SK-N-SH (cell line): ENCODE measurements around the gene ABR. TPM values are rescaled to one million over a fixed set of nuclear protein-coding genes. Genes with fewer than 3 reads are reported as not detected.

Experiments
- CTCF ChIA-PET: fragments of 300-600, 350-600 bp; formaldehyde crosslinking; extraction: SDS; loops from one replicate; lab custom pipeline; 2021; lab: Yijun Ruan, JAX
- POLR2A ChIA-PET: fragments of 350-600 bp; sonication (Branson Sonifier 250); formaldehyde crosslinking; extraction: SDS; loops from one replicate; lab custom pipeline; 2020; ENCODE audit warnings: antibody characterized with exemption, inconsistent platforms; lab: Yijun Ruan, JAX
- DNase-seq: peaks from one replicate; pipeline ENCODE4 v3.0.0; 2012
- H2AFZ ChIP-seq: fragments of 200-600 bp; sonication (generic); 2 replicates; pipeline ENCODE4 v1.8.1; 2016; ENCODE audit warnings: antibody characterized with exemption, mild to moderate bottlenecking, low read depth
- H3F3A ChIP-seq: fragments of 200-600 bp; sonication (generic); replicated peaks from 2 replicates; pipeline ENCODE3; 2016; ENCODE audit warnings: antibody characterized with exemption, mild to moderate bottlenecking; ENCODE audit not compliant: insufficient read depth
- H3K27ac ChIP-seq, 2 experiments: fragments of 200-500 bp in 1 of 2; fragments of 200-600 bp in 1 of 2; sonication (Bioruptor generic) in 1 of 2; sonication (generic), shearing (Covaris generic) in 1 of 2; 2 replicates each; pipeline versions ENCODE4 v1.5.1 to v1.6.1; 2014 to 2016; ENCODE audit warnings: low read depth in 2 of 2, inconsistent platforms in 1 of 2, low read length in 1 of 2, mild to moderate bottlenecking in 1 of 2, mixed read lengths in 1 of 2
- H3K27me3 ChIP-seq: fragments of 200-600 bp; sonication (generic), shearing (Covaris generic); 2 replicates; pipeline ENCODE4 v1.6.1; 2016; ENCODE audit warnings: mixed run types; ENCODE audit not compliant: insufficient read depth
- H3K36me3 ChIP-seq, 2 experiments: fragments of 200-500 bp in 1 of 2; fragments of 200-600 bp in 1 of 2; sonication (Bioruptor generic) in 1 of 2; sonication (generic) in 1 of 2; replicated peaks in 1 of 2; 2 replicates each; pipeline versions ENCODE3 to v1.5.1; 2014 to 2016; ENCODE audit warnings: low read length in 1 of 2, mild to moderate bottlenecking in 1 of 2; ENCODE audit not compliant: insufficient read depth in 2 of 2, control insufficient read depth in 1 of 2
- H3K4me1 ChIP-seq, 2 experiments: fragments of 200-500 bp in 1 of 2; fragments of 200-600 bp in 1 of 2; sonication (Bioruptor generic) in 1 of 2; sonication (generic), shearing (Covaris generic) in 1 of 2; 2 replicates each; pipeline versions ENCODE4 v1.5.1 to v1.6.1; 2014 to 2016; ENCODE audit warnings: low read depth in 1 of 2, low read length in 1 of 2, mixed run types in 1 of 2; ENCODE audit not compliant: insufficient read depth in 2 of 2, control insufficient read depth in 1 of 2
- H3K4me2 ChIP-seq: fragments of 200-600 bp; sonication (generic), shearing (Covaris generic); 2 replicates; pipeline ENCODE4 v1.6.1; 2017; ENCODE audit warnings: mixed run types
- H3K4me3 ChIP-seq, 2 experiments: fragments of 200-500 bp in 1 of 2; fragments of 200-600 bp in 1 of 2; sonication (Bioruptor generic) in 1 of 2; sonication (generic), shearing (Covaris generic) in 1 of 2; 2 replicates each; pipeline versions ENCODE4 v1.5.1 to v1.8.1; 2014 to 2016; ENCODE audit warnings: low read depth in 2 of 2, inconsistent platforms in 1 of 2, low read length in 1 of 2, mild to moderate bottlenecking in 1 of 2, mixed read lengths in 1 of 2, moderate library complexity in 1 of 2
- H3K79me2 ChIP-seq: fragments of 200-600 bp; sonication (generic); 2 replicates; pipeline ENCODE4 v1.8.1; 2017; ENCODE audit warnings: mild to moderate bottlenecking; ENCODE audit not compliant: insufficient read depth
- H3K9ac ChIP-seq: fragments of 200-600 bp; sonication (generic); 2 replicates; pipeline ENCODE4 v1.6.1; 2017; ENCODE audit warnings: mixed run types
- H3K9me2 ChIP-seq: fragments of 200-600 bp; sonication (generic); 2 replicates; pipeline ENCODE4 v1.6.1; 2017; ENCODE audit warnings: mixed run types
- H3K9me3 ChIP-seq: fragments of 200-600 bp; sonication (generic); 2 replicates; pipeline ENCODE4 v1.6.1; 2017; ENCODE audit warnings: mixed run types, mild to moderate bottlenecking, moderate library complexity
- H4K20me1 ChIP-seq: fragments of 200-600 bp; sonication (generic); 2 replicates; pipeline ENCODE4 v1.6.1; 2017; ENCODE audit warnings: mild to moderate bottlenecking, mixed run types; ENCODE audit not compliant: insufficient read depth
- CHD2 ChIP-seq: fragments of 150-350 bp; IDR thresholded peaks from 2 replicates; pipeline ENCODE4 v1.6.1; 2018; ENCODE audit warnings: low read length; ENCODE audit not compliant: partially characterized antibody
- EP300 ChIP-seq, 2 experiments: IDR thresholded peaks; 2 replicates each; pipeline versions ENCODE4 v1.4.0 to v1.6.1; 2012; ENCODE audit warnings: borderline replicate concordance in 1 of 2, low read depth in 1 of 2, low read length in 1 of 2
- EZH2phosphoT487 ChIP-seq: fragments of 200-600 bp; sonication (generic); IDR thresholded peaks from 2 replicates; pipeline ENCODE4 v1.6.1; 2017; ENCODE audit warnings: low read depth, mixed run types, mild to moderate bottlenecking, antibody characterized with exemption, moderate library complexity, borderline replicate concordance
- GATA2 ChIP-seq: sonication (generic); formaldehyde crosslinking; IDR thresholded peaks from 2 replicates; pipeline ENCODE4 v1.5.0; 2020; ENCODE audit warnings: mild to moderate bottlenecking, missing genetic modification reagents
- MEF2A ChIP-seq: IDR thresholded peaks from 2 replicates; pipeline ENCODE4 v1.4.0; 2012; ENCODE audit warnings: low read depth, borderline replicate concordance
- RAD21 ChIP-seq: IDR thresholded peaks from 2 replicates; pipeline ENCODE4 v1.6.1; 2012; ENCODE audit warnings: mild to moderate bottlenecking, low read length
- RCOR1 ChIP-seq: fragments of 150-350 bp; IDR thresholded peaks from 2 replicates; pipeline ENCODE4 v1.6.1; 2017; ENCODE audit warnings: antibody characterized with exemption, low read length
- RFX5 ChIP-seq: IDR thresholded peaks from 2 replicates; pipeline ENCODE4 v1.6.1; 2012; ENCODE audit warnings: mild to moderate bottlenecking, improper control_type of control experiment, low read length
- SIN3A ChIP-seq: IDR thresholded peaks from 2 replicates; pipeline ENCODE4 v1.6.1; 2012; ENCODE audit warnings: low read depth, mild to moderate bottlenecking, low read length, moderate library complexity, borderline replicate concordance
- SMC3 ChIP-seq: IDR thresholded peaks from 2 replicates; pipeline ENCODE4 v1.6.1; 2012; ENCODE audit warnings: low read depth, low read length, improper control_type of control experiment
- TAF1 ChIP-seq: IDR thresholded peaks from 2 replicates; pipeline ENCODE4 v1.6.1; 2012; ENCODE audit warnings: low read depth, mild to moderate bottlenecking, low read length, moderate library complexity, borderline replicate concordance
- USF2 ChIP-seq: fragments of 150-350 bp; IDR thresholded peaks from 2 replicates; pipeline ENCODE4 v1.6.1; 2017; ENCODE audit warnings: antibody characterized with exemption, low read length, low read depth, borderline replicate concordance
- ZBTB33 ChIP-seq: IDR thresholded peaks from 2 replicates; pipeline ENCODE4 v1.4.0; 2012; ENCODE audit warnings: low read depth, borderline replicate concordance
- WGBS: methylation state at CpG from one replicate; pipeline ENCODE4 v1.1.6; 2017; ENCODE audit warnings: low lambda C conversion rate; 5-methylcytosine and 5-hydroxymethylcytosine counted together
- polyA plus RNA-seq, 3 experiments: library from polyadenylated mRNA; depleted of rRNA; stranded (reverse); fragments of >200 nt; gene quantifications; 2 replicates each; pipeline ENCODE4 v1.2.3, GENCODE V29; 2012

The ABR gene
- polyA plus RNA-seq, 1 of the 3 experiments (the other 2 are of a cell fraction) = 117 TPM

DNA sequence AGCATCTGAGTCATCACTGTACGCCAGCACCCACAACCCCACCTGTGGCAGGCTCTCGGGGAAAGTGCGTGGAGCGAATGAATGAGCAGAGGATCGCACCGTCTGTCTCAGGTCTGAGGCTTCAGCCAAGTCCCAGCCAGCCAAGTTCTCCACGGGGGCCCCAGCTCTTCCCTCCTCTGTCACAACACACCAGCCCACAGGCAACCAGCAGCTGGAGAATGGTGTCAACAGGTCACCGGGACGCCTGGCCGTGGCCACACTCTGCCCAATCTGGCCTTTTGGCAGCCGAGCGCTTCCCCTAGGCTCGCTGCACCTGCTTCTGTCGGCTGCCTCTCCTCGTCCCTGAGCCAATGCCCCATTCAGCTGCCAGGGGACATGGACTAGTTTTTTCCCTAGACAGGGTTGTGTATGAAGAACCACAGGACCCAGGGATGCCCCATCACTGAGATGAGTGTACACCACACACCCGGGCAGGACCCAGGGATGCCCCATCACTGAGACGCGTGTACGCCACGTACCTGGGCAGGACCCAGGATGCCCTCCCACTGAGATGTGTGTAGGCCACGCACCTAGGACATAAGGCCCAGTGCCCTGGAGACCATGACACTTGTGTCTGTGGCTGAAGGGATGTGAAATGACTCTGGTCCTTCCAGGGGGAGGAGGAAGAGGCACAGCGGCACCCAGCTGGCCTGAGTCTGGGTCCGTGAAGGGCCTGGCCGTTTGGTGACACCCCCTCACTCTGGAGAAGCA, 52.8 kb downstream of the ABR start:
- CTCF ChIA-PET = interaction anchor here (0.6 to 10.4 kb wide), 2 partner anchors 62 to 128 kb away, joined by 3 to 248 read pairs; no protein-coding TSS in a partner anchor
- WGBS = 91% methylated on average over 19 of the region's 24 CpGs
- Histone ChIP-seq H3K9me3 (no peaks in the 10 kb centered on the region), H3F3A (peaks cover 2% of the 10 kb centered on the region), H2AFZ (no peak overlapping the region), H3K4me1 (peaks cover 0 to 6% of the 10 kb centered on the region in 2 experiments; a peak in 1 of 4 replicates), H3K4me3 (no peak overlapping the region), H3K9ac (no peak overlapping the region), H3K9me2 (no peaks in the 10 kb centered on the region), H3K27ac (no peak overlapping the region), H3K79me2 (no peaks in the 10 kb centered on the region), H3K36me3 (no peaks in the 10 kb centered on the region), H3K4me2 (no peak overlapping the region), H4K20me1 (no peaks in the 10 kb centered on the region), H3K27me3 (no peaks in the 10 kb centered on the region)
- TF ChIP-seq RFX5 (no peak), RAD21 (no peak), USF2 (no peak), ZBTB33 (no peak), EP300 (IDR thresholded peaks at IDR 0.05; ENCODE audit: borderline replicate concordance in 1 of 2, low read depth in 1 of 2, low read length in 1 of 2) (no peak), MEF2A (no peak), TAF1 (no peak), SIN3A (no peak), GATA2 (no peak), SMC3 (no peak), EZH2phosphoT487 (no peak)
- DNase-seq = no peak
- POLR2A ChIA-PET = no interaction called here

GRCh38 chr17:1126250-1126797, 53.5 kb downstream of the ABR start:
- no peaks in the 10 kb centered on the region for H3K27me3 ChIP-seq
- no peaks in the 10 kb centered on the region for H3K79me2 ChIP-seq
- H3F3A ChIP-seq = peaks cover 2% of the 10 kb centered on the region
- no peaks in the 10 kb centered on the region for H4K20me1 ChIP-seq
- H3K4me3 ChIP-seq = no peak overlapping the region
- no peak overlapping the region for H2AFZ ChIP-seq
- no peaks in the 10 kb centered on the region for H3K36me3 ChIP-seq
- H3K9me3 ChIP-seq = no peaks in the 10 kb centered on the region
- WGBS = 97% methylated on average over 7 of the region's 26 CpGs
- H3K9me2 ChIP-seq = no peaks in the 10 kb centered on the region
- no peak overlapping the region for H3K4me2 ChIP-seq
- no peak overlapping the region for H3K9ac ChIP-seq
- TF ChIP-seq RCOR1 (no peak), USF2 (no peak), SIN3A (no peak), CHD2 (no peak)
- ChIA-PET CTCF (interaction anchor here (0.6 to 10.4 kb wide), 3 partner anchors 20 to 129 kb away, joined by 3 to 248 read pairs (median 71); no protein-coding TSS in a partner anchor), POLR2A (no interaction called here)
- no peak overlapping the region for H3K27ac ChIP-seq
- peaks cover 0 to 6% of the 10 kb centered on the region in 2 experiments; a peak in 1 of 4 replicates for H3K4me1 ChIP-seq
- no peak for DNase-seq
